SIG-M5 treated with dmso at 0.1 percent for 504 hours (cell line): ENCODE measurements around the gene DBP.
"Not testable (repeated sequence)": the region's sequence is repeated elsewhere in the genome, so short reads cannot be mapped to it uniquely, and the experiment has no call there.

Source experiments
- DNase-seq: peaks from one replicate; lab custom pipeline; 2025; ENCODE audit not compliant: unreplicated experiment; lab: John Stamatoyannopoulos, UW

DBP gene

DNA sequence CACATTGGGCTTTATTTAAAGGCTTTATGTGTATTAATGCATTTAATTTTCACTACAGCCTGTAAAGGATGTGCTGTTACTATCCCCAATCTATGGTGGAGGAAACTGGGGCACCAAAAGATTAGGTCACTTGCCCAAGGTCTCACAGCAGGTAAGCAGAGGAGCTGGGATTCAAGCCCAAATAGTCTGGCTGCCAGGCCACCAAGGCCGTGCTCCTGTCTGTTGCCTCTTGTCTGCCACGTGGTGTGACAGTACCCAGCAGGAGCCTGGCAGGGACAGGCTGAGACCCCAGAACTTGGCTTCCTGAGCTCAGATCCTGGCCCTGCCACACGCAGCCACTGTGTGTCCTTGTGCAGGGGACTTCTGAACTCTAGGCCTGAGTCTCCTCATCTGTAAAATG, 31.2 kb upstream of the DBP start:
- no peak for DNase-seq

DNA sequence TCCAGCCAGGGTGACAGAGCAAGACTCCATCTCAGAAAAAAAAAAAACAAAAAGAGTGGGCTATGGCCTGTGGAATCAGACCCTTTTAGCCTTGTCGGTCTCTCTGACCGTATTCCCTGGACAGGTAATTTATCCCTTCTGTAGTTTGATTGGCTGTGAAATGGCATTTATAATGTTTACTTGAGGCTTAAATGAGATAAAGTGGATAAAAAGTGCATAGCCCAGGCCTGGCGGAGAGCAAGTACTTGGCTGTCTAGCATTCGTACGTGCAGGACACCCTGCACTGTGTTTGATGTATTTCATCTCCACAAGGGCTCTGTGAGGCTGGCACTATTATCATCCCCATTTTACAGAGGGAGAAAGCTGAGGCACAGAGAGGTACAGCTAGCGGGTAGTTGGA, 28.6 kb upstream of the DBP start:
- no peak for DNase-seq

- no peak for DNase-seq
Measured at GRCh38 chr19:48664476-48664875, 27.3 kb upstream of the DBP start.

GRCh38 chr19:48663667-48664066, 26.5 kb upstream of the DBP start:
- no peak for DNase-seq

DNA sequence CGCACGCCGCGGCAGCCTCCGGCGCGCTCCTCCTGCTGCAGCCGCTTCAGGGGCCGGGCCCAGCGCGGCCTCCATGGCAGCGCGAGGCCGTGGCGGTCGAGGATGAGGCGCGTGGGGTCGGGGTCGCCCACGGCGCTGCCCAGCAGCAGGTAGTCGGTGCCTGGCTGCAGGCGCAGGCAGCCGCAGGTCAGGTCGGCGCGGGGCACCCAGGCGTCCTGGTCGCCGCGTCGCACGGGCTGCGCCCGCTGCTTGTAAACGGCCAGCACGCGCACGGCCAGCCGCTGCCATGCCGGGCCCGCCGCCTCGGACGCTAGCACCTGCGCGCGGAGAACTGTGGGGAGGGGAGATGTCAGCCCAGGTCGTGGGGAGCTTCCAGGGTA, 24.5 kb upstream of the DBP start:
- DNase-seq = no peak

DNA sequence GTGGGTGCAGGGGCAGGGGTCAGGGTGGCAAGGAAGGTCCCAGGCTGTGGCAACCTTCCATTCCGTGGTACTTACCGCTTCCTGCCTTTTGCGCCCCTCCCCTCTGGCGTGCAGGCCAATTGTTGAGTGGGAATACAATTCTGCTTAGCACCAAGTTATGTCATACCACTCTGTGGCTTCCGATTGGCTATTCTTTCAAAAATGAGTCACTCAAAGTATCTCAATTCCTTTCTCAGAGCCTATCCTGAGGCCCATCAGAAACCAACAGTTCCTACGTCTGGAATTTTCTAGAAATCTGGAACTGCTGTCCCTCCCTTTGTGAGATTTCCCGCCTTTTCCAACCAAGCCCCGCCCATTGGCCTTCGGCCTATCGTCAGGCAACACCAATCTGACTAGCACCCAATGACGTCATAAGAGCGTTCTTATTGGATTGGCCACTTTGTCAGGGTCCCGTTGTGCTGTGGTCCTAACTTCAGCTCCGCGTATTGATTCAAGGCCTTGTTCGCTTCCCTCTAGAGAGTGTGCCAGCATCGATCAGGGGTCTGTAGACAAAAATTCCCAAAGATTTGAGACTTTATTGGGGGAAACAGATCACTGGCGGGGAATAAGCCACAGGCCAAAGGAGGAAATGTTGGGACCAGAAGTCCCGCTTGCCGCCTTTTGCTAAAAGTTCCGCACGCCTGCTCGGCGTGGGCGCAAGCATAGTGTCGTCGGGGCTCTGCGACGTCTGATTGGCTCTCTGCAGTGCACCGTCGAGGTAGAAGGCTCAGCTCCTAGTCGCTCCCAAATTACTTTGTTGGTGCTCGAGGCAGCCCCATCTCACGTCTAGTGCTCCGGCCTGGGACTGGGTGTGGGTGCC, 23.9 kb upstream of the DBP start:
- DNase-seq = peak; percentile 86

DNA sequence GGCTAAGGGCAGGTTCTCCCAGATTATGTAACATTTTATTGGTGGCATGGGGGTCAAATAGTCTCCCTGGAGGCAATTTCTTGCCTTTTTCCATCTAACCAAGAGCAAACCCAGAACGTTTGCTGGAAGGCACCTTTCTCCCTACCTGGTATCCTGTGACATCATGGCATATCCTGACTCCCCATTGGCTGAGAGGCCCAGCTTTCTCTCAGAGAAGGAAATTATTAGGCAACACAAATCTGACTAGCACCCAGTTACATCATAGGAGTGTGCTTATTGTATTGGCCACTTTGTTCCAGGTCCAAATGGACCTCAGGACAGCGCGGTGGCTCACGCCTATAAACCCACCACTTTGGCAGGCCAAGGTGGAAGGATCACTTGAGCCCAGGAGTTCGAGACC, 22.6 kb upstream of the DBP start:
- DNase-seq = peak; percentile 65

DNA sequence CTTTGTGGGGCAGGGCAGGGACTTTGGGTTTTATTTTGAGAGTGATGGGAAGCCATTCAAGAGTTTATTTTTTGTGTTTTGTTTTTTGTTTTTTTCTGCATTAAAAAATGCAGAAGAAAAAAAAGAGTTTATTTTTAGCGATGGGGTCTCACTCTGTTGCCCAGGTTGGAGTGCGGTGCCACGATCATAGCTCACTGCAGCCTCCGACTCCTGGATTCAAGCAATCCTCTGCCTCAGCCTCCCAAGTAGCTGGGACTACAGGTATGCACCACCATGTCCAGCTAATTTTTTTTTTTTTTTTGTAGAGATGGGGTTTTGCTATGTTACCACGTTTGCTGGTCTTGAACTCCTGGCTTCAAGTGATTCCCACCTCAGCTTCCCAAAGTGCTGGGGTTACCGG, 21.3 kb upstream of the DBP start:
- no peak for DNase-seq

GRCh38 chr19:48657828-48658227, 20.6 kb upstream of the DBP start:
- DNase-seq = not testable (repeated sequence)

- DNase-seq = no peak
Measured at GRCh38 chr19:48656840-48657474, 19.8 kb upstream of the DBP start.

GRCh38 chr19:48654299-48655059, 17.3 kb upstream of the DBP start:
- DNase-seq = no peak

GRCh38 chr19:48651683-48652048, 14.5 kb upstream of the DBP start:
- no peak for DNase-seq

DNA sequence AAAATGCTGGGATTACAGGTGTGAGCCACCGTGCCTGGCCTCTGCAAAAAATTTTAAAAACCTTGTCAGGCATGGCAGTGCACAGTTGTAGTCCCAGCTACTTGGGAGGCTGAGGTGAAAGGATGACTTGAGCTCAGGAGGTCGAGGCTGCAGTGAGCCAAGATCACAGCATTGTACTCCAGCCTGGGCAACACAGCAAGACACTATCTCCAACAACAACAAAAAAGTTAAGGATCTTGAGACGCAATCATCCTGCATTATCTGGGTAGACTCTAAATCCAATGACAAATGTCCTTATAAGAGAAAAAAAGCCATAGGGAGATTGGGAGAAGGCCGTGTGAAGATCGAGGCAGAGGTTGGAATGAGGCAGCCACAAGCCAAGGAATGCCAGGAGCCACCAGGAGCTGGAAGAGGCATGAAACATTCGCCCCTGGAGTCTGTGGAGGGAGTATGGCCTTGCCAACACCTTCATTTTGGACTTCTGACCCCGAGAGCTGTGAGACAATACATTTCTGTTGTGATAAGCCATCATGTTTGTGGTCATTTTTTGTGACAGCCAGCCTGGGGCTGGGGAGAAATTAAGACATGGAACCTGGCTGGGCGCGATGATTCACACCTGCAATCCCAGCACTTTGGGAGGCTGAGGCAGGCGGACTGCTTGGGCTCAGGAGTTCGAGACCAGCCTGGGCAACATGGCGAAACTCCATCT, 13.9 kb upstream of the DBP start:
- no peak for DNase-seq

GRCh38 chr19:48648134-48648533, 11.0 kb upstream of the DBP start:
- no peak for DNase-seq

- no peak for DNase-seq
Measured at GRCh38 chr19:48646722-48647216, 9.6 kb upstream of the DBP start.

GRCh38 chr19:48646001-48646721, 9.0 kb upstream of the DBP start, which contains the start of gene CA11:
TSS of gene CA11 (minus strand) at chr19:48646187. CDS start at chr19:48645632, 555 bp downstream.
- peak; percentile 81 for DNase-seq

GRCh38 chr19:48645620-48646000, 8.4 kb upstream of the DBP start:
- no peak for DNase-seq

DNA sequence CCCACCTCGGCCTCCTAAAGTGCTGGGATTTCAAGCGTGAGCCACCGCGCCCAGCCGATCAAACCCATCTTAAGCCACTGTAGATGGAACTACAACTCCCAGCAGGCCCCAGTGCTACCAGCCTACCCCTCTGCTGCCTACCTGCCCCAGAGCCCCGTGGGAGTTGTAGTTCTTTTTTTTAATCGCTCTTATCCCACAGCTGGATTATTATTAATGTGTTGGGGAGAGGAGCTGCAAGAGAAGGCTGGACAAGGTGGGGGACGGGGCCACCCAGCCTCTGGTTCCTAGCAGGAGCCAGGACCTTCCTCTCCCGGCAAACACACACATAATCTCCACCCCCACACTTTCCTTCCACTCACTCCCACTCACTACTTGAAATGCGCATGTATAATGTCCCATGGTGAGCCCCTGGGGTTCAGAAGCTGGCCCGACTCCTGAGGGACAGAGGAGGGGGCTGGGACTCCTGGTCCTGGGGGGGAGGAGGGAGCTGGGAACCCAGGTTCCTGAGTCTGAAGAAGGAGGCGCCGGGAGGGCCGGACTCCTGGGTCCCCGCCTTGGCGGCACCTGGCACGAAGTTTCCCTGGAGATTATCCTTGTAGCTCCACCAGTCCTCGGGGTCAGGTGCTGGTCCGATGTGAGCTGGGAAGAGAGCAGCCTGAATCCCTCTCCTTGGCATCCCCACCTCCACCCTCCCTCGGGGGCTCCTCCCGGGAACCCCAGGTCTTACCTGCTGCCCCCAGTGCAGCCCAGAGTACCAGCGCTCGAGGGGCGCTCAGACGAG, 7.8 kb upstream of the DBP start:
- DNase-seq = peak; percentile 49

- DNase-seq = no peak
Measured at GRCh38 chr19:48644355-48644754, 7.2 kb upstream of the DBP start.

- no peak for DNase-seq
Measured at GRCh38 chr19:48642862-48643261, 5.7 kb upstream of the DBP start.
